ENCODE measurements around the gene CRYZL1. TPM values are rescaled to one million over a fixed set of nuclear protein-coding genes. Genes with fewer than 3 reads are reported as not detected.

The CRYZL1 gene
- total RNA-seq, 1 experiment from 2014 or later, result 24.8 TPM

GRCh38 chr21:33667636-33668035, 26.1 kb upstream of the CRYZL1 start:
- H3K4me3 ChIP-seq (ENCODE audit: low read depth in 2 of 2, low read length in 2 of 2), result no peak overlapping the region
- TF ChIP-seq POLR2AphosphoS5 (IDR thresholded peaks at IDR 0.05; ENCODE audit: low read depth, low read length), result no peak
- TF ChIP-seq CTCF (IDR thresholded peaks at IDR 0.05), result no peak
- TF ChIP-seq REST (IDR thresholded peaks at IDR 0.05; ENCODE audit: insufficient read depth in 1 of 2, low read depth in 2 of 2, low read length in 1 of 2), result no peak
- TF ChIP-seq SIN3A (IDR thresholded peaks at IDR 0.05; ENCODE audit: borderline replicate concordance, insufficient read depth, low read depth, low read length), result no peak
- TF ChIP-seq TCF7L2 (IDR thresholded peaks at IDR 0.05; ENCODE audit: low read depth, low read length), result no peak
- ChIA-PET POLR2A (no interaction called here), CTCF (no interaction called here)
- H3K27ac ChIP-seq (ENCODE audit: low read length), result no peak overlapping the region
- H3K27me3 ChIP-seq (ENCODE audit: control insufficient read depth, insufficient read depth, low read length), result no peaks in the 10 kb centered on the region
- in situ Hi-C loops (cut with HindIII; ENCODE audit: low pct_unique_long_range_greater_than_20kb, low sequenced_read_pairs), result no loop called here
- H3K36me3 ChIP-seq (ENCODE audit: control insufficient read depth, insufficient read depth, low read length), result no peaks in the 10 kb centered on the region; the same call in 1 of the 2 replicates
- peaks cover 9% of the 10 kb centered on the region for H3K4me1 ChIP-seq (ENCODE audit: control insufficient read depth, insufficient read depth, low read length)
- BruUV-seq (replicated peaks), result no TSS peak
- no peaks in the 10 kb centered on the region for H3K9me3 ChIP-seq (ENCODE audit: control insufficient read depth, insufficient read depth, low read depth, low read length)
- 0 out of 2 replicates have a peak, but pooled peaks have one; percentile 60 for ATAC-seq
- intact Hi-C loops (cut with micrococcal nuclease; ENCODE audit: unreplicated experiment), result no loop called here
- no peak for DNase-seq (ENCODE audit: low read depth, low spot score)

DNA sequence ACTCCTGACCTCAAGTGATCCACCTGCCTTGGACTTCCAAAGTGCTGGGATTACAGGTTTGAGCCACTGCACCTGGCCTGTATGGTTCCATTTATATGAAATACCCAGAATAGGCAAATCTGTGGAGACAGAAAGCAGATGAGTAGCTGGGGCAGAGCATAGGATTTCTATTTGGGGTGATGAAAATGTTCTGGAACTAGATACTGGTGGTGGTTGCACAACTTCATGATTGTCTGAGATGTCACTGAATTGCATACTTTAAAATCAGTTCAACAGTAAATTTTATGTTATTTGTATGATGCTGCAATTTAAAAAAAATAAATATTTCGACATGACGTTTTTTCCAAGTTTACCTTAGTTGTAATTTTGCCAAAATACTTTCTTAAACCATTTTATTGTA, 24.6 kb upstream of the CRYZL1 start:
- in situ Hi-C loops (cut with HindIII; ENCODE audit: low pct_unique_long_range_greater_than_20kb, low sequenced_read_pairs) (no loop called here), intact Hi-C loops (cut with micrococcal nuclease; ENCODE audit: unreplicated experiment) (no loop called here)
- ChIA-PET POLR2A (no interaction called here), CTCF (interaction anchor here (0.5 to 0.6 kb wide), 2 partner anchors 50 to 110 kb away, joined by 3 to 6 read pairs; no protein-coding TSS in a partner anchor)
- H3K4me1 ChIP-seq (ENCODE audit: control insufficient read depth, insufficient read depth, low read length), result peaks cover 9% of the 10 kb centered on the region
- no peak for TF ChIP-seq POLR2AphosphoS5 (IDR thresholded peaks at IDR 0.05; ENCODE audit: low read depth, low read length)
- no peak for TF ChIP-seq REST (IDR thresholded peaks at IDR 0.05; ENCODE audit: insufficient read depth in 1 of 2, low read depth in 2 of 2, low read length in 1 of 2)
- no peak for TF ChIP-seq SIN3A (IDR thresholded peaks at IDR 0.05; ENCODE audit: borderline replicate concordance, insufficient read depth, low read depth, low read length)
- no peak for TF ChIP-seq TCF7L2 (IDR thresholded peaks at IDR 0.05; ENCODE audit: low read depth, low read length)
- TF ChIP-seq CTCF (IDR thresholded peaks at IDR 0.05), result no peak
- DNase-seq (ENCODE audit: low read depth, low spot score), result no peak
- no peaks in the 10 kb centered on the region for H3K9me3 ChIP-seq (ENCODE audit: control insufficient read depth, insufficient read depth, low read depth, low read length)
- no peaks in the 10 kb centered on the region; the same call in 1 of the 2 replicates for H3K36me3 ChIP-seq (ENCODE audit: control insufficient read depth, insufficient read depth, low read length)
- H3K4me3 ChIP-seq (ENCODE audit: low read depth in 2 of 2, low read length in 2 of 2), result no peak overlapping the region
- H3K27me3 ChIP-seq (ENCODE audit: control insufficient read depth, insufficient read depth, low read length), result no peaks in the 10 kb centered on the region
- no peak for ATAC-seq
- no TSS peak for BruUV-seq (replicated peaks)
- no peak overlapping the region for H3K27ac ChIP-seq (ENCODE audit: low read length)
